MCF 10A (cell line): Measurements from ENCODE around the gene MLC1. TPM values are rescaled to one million over a fixed set of nuclear protein-coding genes. Genes with fewer than 3 reads are reported as not detected.

Experiments used
- BruUV-seq: library from RNA; stranded (reverse); fragments of 400-500 nt; replicated peaks from 2 replicates; lab custom pipeline; 2021; lab: Mats Ljungman, UMichigan
- CTCF ChIA-PET: fragments of 300-600 bp; sonication (Branson Sonifier 250); formaldehyde crosslinking; extraction: SDS; loops from one replicate; lab custom pipeline; 2021; ENCODE audit warnings: antibody characterized with exemption, inconsistent platforms; lab: Yijun Ruan, JAX
- POLR2A ChIA-PET: fragments of 300-600, 350-650 bp; sonication (Branson Sonifier 250); formaldehyde crosslinking; extraction: SDS; loops from one replicate; lab custom pipeline; 2020; ENCODE audit warnings: antibody characterized with exemption, inconsistent platforms; lab: Yijun Ruan, JAX
- DNase-seq: peaks from one replicate; pipeline ENCODE4 v3.0.0-alpha.2; 2018; ENCODE audit not compliant: unreplicated experiment
- H3K27ac Mint-ChIP-seq: one replicate; pipeline ENCODE4 v1.8.0; 2022; ENCODE audit warnings: mild to moderate bottlenecking, low read depth, mixed read lengths; ENCODE audit not compliant: unreplicated experiment
- H3K27me3 Mint-ChIP-seq: one replicate; pipeline ENCODE4 v1.8.0; 2022; ENCODE audit warnings: mixed read lengths; ENCODE audit not compliant: insufficient read depth, unreplicated experiment
- H3K36me3 Mint-ChIP-seq: one replicate; pipeline ENCODE4 v1.8.0; 2022; ENCODE audit warnings: mild to moderate bottlenecking, moderate library complexity, mixed read lengths; ENCODE audit not compliant: insufficient read depth, unreplicated experiment
- H3K4me1 Mint-ChIP-seq: one replicate; pipeline ENCODE4 v1.8.0; 2022; ENCODE audit warnings: mixed read lengths; ENCODE audit not compliant: insufficient read depth, unreplicated experiment
- H3K4me3 Mint-ChIP-seq: one replicate; pipeline ENCODE4 v1.8.0; 2022; ENCODE audit warnings: mild to moderate bottlenecking, moderate library complexity, mixed read lengths; ENCODE audit not compliant: unreplicated experiment
- H3K9me3 Mint-ChIP-seq: one replicate; pipeline ENCODE4 v1.8.0; 2022; ENCODE audit warnings: mixed read lengths; ENCODE audit not compliant: unreplicated experiment
- CTCF ChIP-seq: fragments of 200-600 bp; IDR thresholded peaks from one replicate; pipeline ENCODE4 v1.8.0; 2022; ENCODE audit warnings: antibody characterized with exemption, mild to moderate bottlenecking; ENCODE audit not compliant: unreplicated experiment
- intact Hi-C: fragments of 100-400 bp; cut with micrococcal nuclease; formaldehyde crosslinking; loops from 2 replicates; pipeline ENCODE4 v1.14.1; 2022
- total RNA-seq: library from RNA; stranded (reverse); gene quantifications from 2 replicates; pipeline ENCODE4 v1.2.3, GENCODE V29; 2022

Gene MLC1
- total RNA-seq, 1 experiment from 2014 or later = not detected

- Mint-ChIP-seq H3K27ac (no peak overlapping the region), H3K27me3 (peaks cover 5% of the 10 kb centered on the region), H3K9me3 (no peaks in the 10 kb centered on the region), H3K36me3 (no peaks in the 10 kb centered on the region), H3K4me3 (no peak overlapping the region), H3K4me1 (no peaks in the 10 kb centered on the region)
- POLR2A ChIA-PET = interaction anchor here (0.6 to 1.1 kb wide), 3 partner anchors 10 to 192 kb away, joined by 3 read pairs; partner anchors contain the start of gene PLXNB2
- DNase-seq = peak; percentile 47
- intact Hi-C loops = no loop called here
- no peak for TF ChIP-seq CTCF
- CTCF ChIA-PET = interaction anchor here (0.6 to 0.8 kb wide), 4 partner anchors 12 to 85 kb away, joined by 3 to 4 read pairs (median 3); no protein-coding TSS in a partner anchor
- BruUV-seq = no TSS peak
These were observed 30.5 kb upstream of the MLC1 start for GRCh38 chr22:50115693-50116092.

GRCh38 chr22:50114221-50115021, 29.2 kb upstream of the MLC1 start:
- Mint-ChIP-seq H3K36me3 (no peaks in the 10 kb centered on the region), H3K4me3 (no peak overlapping the region), H3K27ac (peak overlapping the region; percentile 27), H3K27me3 (no peaks in the 10 kb centered on the region), H3K9me3 (no peaks in the 10 kb centered on the region), H3K4me1 (no peaks in the 10 kb centered on the region)
- BruUV-seq = no TSS peak
- intact Hi-C loops = no loop called here
- no peak for TF ChIP-seq CTCF
- DNase-seq = peak; percentile 14
- POLR2A ChIA-PET = interaction anchor here (1.4 kb wide), 1 partner anchor 9 kb away, joined by 3 read pairs; no protein-coding TSS in a partner anchor
- CTCF ChIA-PET = interaction anchor here (0.8 kb wide), 1 partner anchor 9 kb away, joined by 4 read pairs; no protein-coding TSS in a partner anchor

GRCh38 chr22:50112151-50113118, 27.2 kb upstream of the MLC1 start:
- no peak overlapping the region for H3K27ac Mint-ChIP-seq
- ChIA-PET POLR2A (no interaction called here), CTCF (no interaction called here)
- no peak overlapping the region for H3K4me3 Mint-ChIP-seq
- no peaks in the 10 kb centered on the region for H3K27me3 Mint-ChIP-seq
- H3K36me3 Mint-ChIP-seq = no peaks in the 10 kb centered on the region
- no peak for DNase-seq
- no TSS peak for BruUV-seq
- intact Hi-C loops = no loop called here
- no peak for TF ChIP-seq CTCF
- H3K9me3 Mint-ChIP-seq = no peaks in the 10 kb centered on the region
- no peaks in the 10 kb centered on the region for H3K4me1 Mint-ChIP-seq
